ENCODE data around the gene CDK1.

The CDK1 gene

GRCh38 chr10:60778214-60778970, at the start of gene CDK1:
CDK1 (plus strand) TSS chr10:60778478; CDS start chr10:60780166, 1,688 bp downstream.
- in situ Hi-C loops (cut with MboI; ENCODE audit: low sequenced_read_pairs) = no loop called here

- in situ Hi-C loops (cut with MboI; ENCODE audit: low sequenced_read_pairs) = no loop called here
Measured at GRCh38 chr10:60729106-60729505, 49.2 kb upstream of the CDK1 start.

- in situ Hi-C loops (cut with MboI; ENCODE audit: low sequenced_read_pairs) = no loop called here
Measured at GRCh38 chr10:60731134-60731885, 47.0 kb upstream of the CDK1 start.

GRCh38 chr10:60732198-60732806, 46.0 kb upstream of the CDK1 start:
- in situ Hi-C loops (cut with MboI; ENCODE audit: low sequenced_read_pairs) = no loop called here

- in situ Hi-C loops (cut with MboI; ENCODE audit: low sequenced_read_pairs) = no loop called here
Measured at GRCh38 chr10:60732807-60733516, 45.3 kb upstream of the CDK1 start.

GRCh38 chr10:60733517-60733822, 44.8 kb upstream of the CDK1 start:
- in situ Hi-C loops (cut with MboI; ENCODE audit: low sequenced_read_pairs) = no loop called here

GRCh38 chr10:60733826-60734225, 44.5 kb upstream of the CDK1 start:
- in situ Hi-C loops (cut with MboI; ENCODE audit: low sequenced_read_pairs) = no loop called here

- in situ Hi-C loops (cut with MboI; ENCODE audit: low sequenced_read_pairs) = no loop called here
Measured at GRCh38 chr10:60734226-60734625, 44.1 kb upstream of the CDK1 start.

- in situ Hi-C loops (cut with MboI; ENCODE audit: low sequenced_read_pairs) = no loop called here
Measured at GRCh38 chr10:60735244-60735643, 43.0 kb upstream of the CDK1 start.

- in situ Hi-C loops (cut with MboI; ENCODE audit: low sequenced_read_pairs) = no loop called here
Measured at GRCh38 chr10:60737242-60737641, 41.0 kb upstream of the CDK1 start.

GRCh38 chr10:60739558-60739957, 38.7 kb upstream of the CDK1 start:
- in situ Hi-C loops (cut with MboI; ENCODE audit: low sequenced_read_pairs) = no loop called here

GRCh38 chr10:60742512-60742911, 35.8 kb upstream of the CDK1 start:
- in situ Hi-C loops (cut with MboI; ENCODE audit: low sequenced_read_pairs) = no loop called here

GRCh38 chr10:60747817-60748469, 30.3 kb upstream of the CDK1 start:
- in situ Hi-C loops (cut with MboI; ENCODE audit: low sequenced_read_pairs) = no loop called here

GRCh38 chr10:60753152-60753551, 25.1 kb upstream of the CDK1 start:
- in situ Hi-C loops (cut with MboI; ENCODE audit: low sequenced_read_pairs) = no loop called here

GRCh38 chr10:60753817-60754216, 24.5 kb upstream of the CDK1 start:
- in situ Hi-C loops (cut with MboI; ENCODE audit: low sequenced_read_pairs) = no loop called here

- in situ Hi-C loops (cut with MboI; ENCODE audit: low sequenced_read_pairs) = no loop called here
Measured at GRCh38 chr10:60757420-60757895, 20.8 kb upstream of the CDK1 start.

- in situ Hi-C loops (cut with MboI; ENCODE audit: low sequenced_read_pairs) = no loop called here
Measured at GRCh38 chr10:60759181-60759580, 19.1 kb upstream of the CDK1 start.

GRCh38 chr10:60760711-60761210, 17.5 kb upstream of the CDK1 start:
- in situ Hi-C loops (cut with MboI; ENCODE audit: low sequenced_read_pairs) = no loop called here

GRCh38 chr10:60762554-60762953, 15.7 kb upstream of the CDK1 start:
- in situ Hi-C loops (cut with MboI; ENCODE audit: low sequenced_read_pairs) = no loop called here

GRCh38 chr10:60767424-60767823, 10.9 kb upstream of the CDK1 start:
- in situ Hi-C loops (cut with MboI; ENCODE audit: low sequenced_read_pairs) = no loop called here

- in situ Hi-C loops (cut with MboI; ENCODE audit: low sequenced_read_pairs) = no loop called here
Measured at GRCh38 chr10:60769406-60769805, 8.9 kb upstream of the CDK1 start.
